Embryonic facial prominence (tissue), 1 donor: ENCODE data around the gene DHCR24.

Source experiments
- DNase-seq: peaks from one replicate; pipeline ENCODE4 v3.0.0-alpha.2; 2016; ENCODE audit errors: extremely low spot score

Gene DHCR24

GRCh38 chr1:54816130-54816529 is 70.9 kb downstream of the DHCR24 start:
- no peak for DNase-seq

GRCh38 chr1:54815086-54815876 is 71.7 kb downstream of the DHCR24 start:
- DNase-seq = no peak

GRCh38 chr1:54814571-54814970 is 72.4 kb downstream of the DHCR24 start:
- no peak for DNase-seq

- no peak for DNase-seq
Observed at GRCh38 chr1:54814126-54814498, 72.9 kb downstream of the DHCR24 start.

GRCh38 chr1:54813485-54814125 is 73.4 kb downstream of the DHCR24 start:
- DNase-seq = no peak

- no peak for DNase-seq
Observed at GRCh38 chr1:54812801-54813484, 74.1 kb downstream of the DHCR24 start.

- DNase-seq = no peak
Observed at GRCh38 chr1:54811739-54812655, 75.0 kb downstream of the DHCR24 start.

GRCh38 chr1:54811066-54811465 is 75.9 kb downstream of the DHCR24 start:
- DNase-seq = no peak

- no peak for DNase-seq
Observed at GRCh38 chr1:54810153-54810942, 76.6 kb downstream of the DHCR24 start.

GRCh38 chr1:54809496-54810074 is 77.4 kb downstream of the DHCR24 start:
- DNase-seq = no peak

- DNase-seq = no peak
Observed at GRCh38 chr1:54808443-54809207, 78.4 kb downstream of the DHCR24 start.

GRCh38 chr1:54807756-54808155 is 79.2 kb downstream of the DHCR24 start:
- DNase-seq = no peak

GRCh38 chr1:54806931-54807611 is 79.9 kb downstream of the DHCR24 start:
- DNase-seq = no peak

- DNase-seq = no peak
Observed at GRCh38 chr1:54805981-54806381, 81.0 kb downstream of the DHCR24 start.

GRCh38 chr1:54805466-54805865 is 81.5 kb downstream of the DHCR24 start:
- DNase-seq = no peak

- DNase-seq = no peak
Observed at GRCh38 chr1:54804471-54805132, 82.4 kb downstream of the DHCR24 start.

GRCh38 chr1:54803761-54804470 is 83.1 kb downstream of the DHCR24 start:
- DNase-seq = no peak
